SKM-1 (cell line): ENCODE measurements around the gene BATF2.
A peak's percentile ranks its signal among the peaks of the same experiment; 100 is the strongest.
"Not testable (repeated sequence)": the region's sequence is repeated elsewhere in the genome, so short reads cannot be mapped to it uniquely, and the experiment has no call there.

ENCODE experiments used
- DNase-seq: peaks from one replicate; lab custom pipeline; 2025; ENCODE audit not compliant: unreplicated experiment; lab: John Stamatoyannopoulos, UW

BATF2 gene

DNA sequence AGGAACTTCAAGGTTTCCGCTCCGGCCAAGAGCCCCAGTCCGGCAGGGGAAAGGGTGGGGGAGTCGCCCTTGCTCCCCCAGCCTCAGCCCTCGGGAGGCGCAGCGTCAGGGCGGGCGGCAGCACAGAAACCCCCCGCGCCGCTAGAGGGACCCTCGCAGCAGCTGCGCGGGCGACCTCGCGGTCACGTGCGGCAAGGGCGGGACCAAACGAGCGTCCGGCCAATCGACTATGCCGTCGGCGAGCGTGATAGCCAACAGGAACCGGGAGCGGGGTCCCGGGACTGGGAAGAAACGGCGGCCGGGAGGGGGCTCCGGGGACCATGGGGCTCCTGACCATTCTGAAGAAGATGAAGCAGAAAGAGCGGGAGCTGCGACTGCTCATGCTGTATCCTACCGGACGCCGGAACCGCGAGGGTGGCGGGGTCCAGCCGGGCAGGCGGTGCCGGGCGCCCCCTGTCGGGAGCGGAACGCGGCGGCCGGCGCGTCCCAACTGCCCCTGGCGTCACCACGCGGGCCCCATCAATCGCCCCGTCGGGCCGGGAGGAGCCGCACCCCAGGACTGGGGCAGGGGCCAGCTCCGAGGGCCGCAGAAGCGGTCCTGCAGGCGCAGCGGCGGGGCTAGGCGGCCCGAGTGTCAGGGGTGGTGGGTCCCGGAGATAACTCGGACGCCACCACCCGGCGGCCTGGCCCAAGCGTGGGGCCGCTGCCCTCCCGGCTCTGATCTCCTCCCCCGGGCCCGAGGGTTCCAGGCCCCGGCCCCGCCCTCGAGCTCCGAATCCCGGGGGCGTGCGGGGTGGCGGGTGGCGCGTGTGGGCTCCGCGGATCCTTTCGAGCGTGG lies 17.3 kb upstream of the BATF2 start, which contains the start of gene ARL2:
TSS of gene ARL2 (plus strand) at position 273 of the 838 bp plus-strand sequence. CDS start at position 321, 48 bp downstream.
- DNase-seq = peak; percentile 46

- DNase-seq = peak; percentile 92
Observed at GRCh38 chr11:65013130-65013887, 16.5 kb upstream of the BATF2 start.

DNA sequence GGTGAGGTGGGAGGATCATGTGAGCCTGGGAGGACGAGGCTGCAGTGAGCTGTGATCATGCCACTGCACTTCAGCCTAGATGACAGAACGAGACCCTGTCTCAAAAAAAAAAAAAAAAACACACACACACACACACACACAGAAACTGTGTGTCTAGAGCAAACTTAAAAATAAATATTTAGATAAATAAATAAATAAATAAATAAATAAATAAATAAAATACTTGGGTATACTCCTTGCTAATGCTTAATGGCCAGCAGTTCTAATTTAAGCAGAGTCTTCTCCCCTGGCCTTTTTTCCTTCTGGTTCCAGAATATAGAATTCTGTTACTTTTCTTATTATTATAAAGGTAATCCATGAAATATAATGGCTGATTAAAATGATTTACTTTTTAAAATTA lies 12.1 kb upstream of the BATF2 start:
- no peak for DNase-seq

DNA sequence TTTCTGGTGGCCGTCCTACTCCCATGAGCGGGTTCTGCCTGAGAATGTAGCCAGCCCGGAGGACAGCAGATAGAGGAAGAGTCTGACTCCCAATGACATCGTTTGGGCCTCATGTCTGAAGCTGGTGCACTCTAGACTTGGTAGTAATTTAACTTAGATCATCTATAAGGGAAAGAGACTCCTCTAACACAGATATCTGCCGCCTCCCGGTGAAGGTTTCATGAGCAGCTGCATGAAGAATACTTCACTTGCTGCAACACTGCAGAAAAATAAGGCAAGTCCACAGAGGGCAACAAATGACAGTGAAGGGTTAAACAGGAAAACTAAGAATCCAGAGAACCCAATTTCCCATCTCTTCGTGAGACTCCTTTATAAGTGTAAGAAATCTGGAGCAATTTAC lies 11.2 kb upstream of the BATF2 start:
- DNase-seq = no peak

DNA sequence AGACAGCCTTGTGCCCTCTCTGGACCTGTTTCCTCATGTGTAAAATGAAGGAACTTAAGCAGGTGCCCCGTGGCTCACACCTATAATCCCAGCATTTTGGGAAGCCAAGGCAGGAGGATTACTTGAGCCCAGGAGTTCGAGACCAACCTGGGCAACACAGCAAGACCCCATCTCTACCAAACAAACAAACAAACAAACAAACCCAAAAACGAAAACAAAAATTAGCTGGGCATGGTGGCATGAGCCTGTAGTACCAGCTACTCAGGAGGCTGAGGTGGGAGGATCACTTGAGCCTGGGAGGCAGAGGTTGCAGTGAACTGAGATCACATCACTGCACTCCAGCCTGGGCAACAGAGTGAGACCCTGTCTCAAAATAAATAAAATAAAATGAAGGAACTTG lies 7.2 kb upstream of the BATF2 start:
- not testable (repeated sequence) for DNase-seq

GRCh38 chr11:65003282-65003681 lies 6.5 kb upstream of the BATF2 start:
- no peak for DNase-seq

- no peak for DNase-seq
Observed at GRCh38 chr11:65002706-65003105, 5.9 kb upstream of the BATF2 start.

- DNase-seq = no peak
Observed at GRCh38 chr11:64999478-64999877, 2.7 kb upstream of the BATF2 start.

- no peak for DNase-seq
Observed at GRCh38 chr11:64998690-64999431, 2.1 kb upstream of the BATF2 start.

GRCh38 chr11:64998141-64998540 lies 1.4 kb upstream of the BATF2 start:
- DNase-seq = no peak

- no peak for DNase-seq
Observed at GRCh38 chr11:64996327-64996709, 453 bp downstream of the BATF2 start.

- no peak for DNase-seq
Observed at GRCh38 chr11:64994318-64994717, 2.5 kb downstream of the BATF2 start.

DNA sequence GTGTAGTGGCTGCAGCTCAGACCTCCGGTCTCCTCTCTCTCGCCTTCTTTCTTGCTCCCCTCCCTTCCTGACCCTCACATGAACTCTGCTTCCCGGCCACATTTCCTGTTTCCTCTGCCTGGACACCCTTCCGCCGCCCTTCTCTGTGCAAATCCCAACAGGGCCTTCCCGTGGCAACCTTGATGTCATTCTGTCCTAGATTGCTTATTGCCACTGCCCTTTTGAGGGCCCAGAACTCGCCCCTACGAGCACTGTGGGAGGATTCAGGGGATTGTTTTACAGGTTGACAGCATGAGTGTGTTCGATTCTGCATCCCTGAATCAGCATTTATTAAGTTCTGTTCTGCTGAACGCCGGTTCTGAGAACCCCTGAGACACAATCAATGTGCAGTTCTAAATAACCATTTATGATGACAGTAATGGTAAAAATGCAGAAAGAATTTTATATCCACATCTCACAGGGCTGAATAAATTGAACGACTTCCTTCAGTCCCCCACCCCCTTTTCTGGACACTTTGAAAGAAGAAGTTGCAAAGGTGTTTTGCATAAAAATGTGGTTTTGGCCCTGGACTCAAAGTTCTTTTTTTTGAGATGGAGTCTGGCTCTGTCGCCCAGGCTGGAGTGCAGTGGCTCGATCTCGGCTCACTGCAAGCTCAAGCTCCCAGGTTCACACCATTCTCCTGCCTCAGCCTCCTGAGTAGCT lies 6.4 kb downstream of the BATF2 start:
- DNase-seq = peak; percentile 52

DNA sequence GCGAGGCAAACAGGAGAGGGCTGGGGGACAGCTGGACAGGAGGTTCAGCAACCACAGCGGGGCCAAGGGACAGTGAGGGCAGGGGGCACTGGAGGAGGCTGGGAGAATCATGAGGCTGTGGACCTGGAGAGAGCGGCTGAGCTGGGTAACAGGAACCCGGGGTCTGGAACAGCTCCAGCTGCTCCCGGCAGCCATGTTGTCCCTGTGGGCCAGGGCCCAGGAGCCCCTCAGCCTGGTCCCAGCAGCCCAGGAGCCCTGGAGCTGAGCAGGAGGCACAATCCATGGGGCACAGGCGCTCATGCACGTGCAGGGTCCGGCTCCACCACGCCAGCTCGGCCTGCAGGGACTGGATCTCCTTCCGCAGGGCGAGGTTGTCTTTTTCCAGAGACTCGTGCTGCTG lies 7.4 kb downstream of the BATF2 start:
- no peak for DNase-seq

DNA sequence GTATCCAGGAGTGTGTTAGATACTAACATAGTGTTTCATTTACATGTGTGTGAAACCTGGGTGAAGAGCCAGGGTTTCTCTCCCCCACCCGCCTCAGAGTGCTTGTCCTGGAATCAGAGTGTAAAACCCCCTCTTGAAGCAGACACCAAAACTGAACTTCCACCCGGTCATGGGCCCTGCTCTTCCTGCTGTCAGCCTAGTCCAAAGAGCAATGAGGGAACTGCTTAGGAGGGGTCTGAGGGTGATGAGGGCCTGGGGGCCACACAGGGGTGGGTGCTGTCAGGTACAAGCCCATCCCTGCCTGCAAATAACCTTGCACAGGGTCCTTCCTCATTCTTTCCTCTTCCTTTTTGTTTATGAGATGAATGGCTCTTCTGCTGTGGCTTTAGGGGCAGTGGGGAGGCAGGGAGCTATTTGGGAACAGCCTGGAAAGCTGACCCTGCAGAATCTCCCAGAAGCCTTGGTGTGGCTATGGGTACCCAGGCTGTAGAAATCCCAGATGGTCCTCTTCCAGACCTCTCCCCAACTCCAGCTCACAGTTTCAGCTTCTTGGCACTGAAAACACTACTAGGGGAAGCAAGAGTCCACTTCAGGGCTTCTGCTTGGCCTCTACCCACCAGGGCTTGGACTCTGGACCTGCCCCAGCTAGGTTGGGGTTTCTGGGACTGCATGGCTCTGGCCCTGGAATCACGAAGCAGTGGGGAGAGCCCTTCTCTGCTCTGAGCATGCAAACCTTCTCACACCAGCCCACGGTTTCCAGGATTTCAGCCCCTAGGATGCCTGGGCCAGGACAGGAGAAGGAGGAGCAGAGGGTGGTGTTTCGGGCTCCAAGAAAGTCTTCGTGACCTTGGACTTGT lies 8.5 kb downstream of the BATF2 start:
- DNase-seq = no peak

DNA sequence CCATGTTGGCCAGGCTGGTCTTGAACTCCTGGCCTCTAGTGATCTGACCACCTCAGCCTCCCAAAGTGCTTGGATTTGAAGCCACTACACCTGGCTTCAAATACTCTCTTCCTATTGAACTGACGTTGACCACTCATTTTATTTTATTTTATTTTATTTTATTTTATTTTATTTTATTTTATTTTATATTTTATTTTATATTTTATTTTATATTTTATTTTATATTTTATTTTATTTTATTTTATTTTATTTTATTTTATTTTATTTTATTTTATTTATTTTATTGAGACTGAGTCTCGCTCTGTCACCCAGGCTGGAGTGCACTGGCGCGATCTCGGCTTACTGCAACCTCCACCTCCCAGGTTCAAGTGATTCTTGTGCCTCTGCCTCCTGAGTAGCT lies 13.4 kb downstream of the BATF2 start:
- DNase-seq = not testable (repeated sequence)

DNA sequence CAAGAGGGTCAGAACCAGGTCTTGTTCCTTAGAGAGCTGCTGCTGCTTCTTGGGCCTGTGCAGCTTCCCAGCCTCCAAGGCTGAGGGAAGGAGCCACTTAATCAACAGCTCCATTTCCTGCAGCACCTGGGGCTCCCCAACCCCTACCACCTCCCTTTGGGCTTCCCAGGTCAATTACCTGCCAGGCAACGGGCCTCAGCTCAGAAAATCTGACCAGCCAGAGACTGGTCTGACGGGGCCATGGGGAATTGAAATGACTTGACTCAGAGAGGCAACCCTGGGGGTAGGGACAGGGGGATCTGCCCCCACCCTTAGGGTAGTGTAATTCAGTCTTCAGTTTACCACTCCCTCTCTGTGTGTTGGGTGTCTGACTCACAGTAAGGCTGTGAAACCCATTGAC lies 20.1 kb downstream of the BATF2 start:
- no peak for DNase-seq

- DNase-seq = no peak
Observed at GRCh38 chr11:64974124-64974523, 22.6 kb downstream of the BATF2 start.

DNA sequence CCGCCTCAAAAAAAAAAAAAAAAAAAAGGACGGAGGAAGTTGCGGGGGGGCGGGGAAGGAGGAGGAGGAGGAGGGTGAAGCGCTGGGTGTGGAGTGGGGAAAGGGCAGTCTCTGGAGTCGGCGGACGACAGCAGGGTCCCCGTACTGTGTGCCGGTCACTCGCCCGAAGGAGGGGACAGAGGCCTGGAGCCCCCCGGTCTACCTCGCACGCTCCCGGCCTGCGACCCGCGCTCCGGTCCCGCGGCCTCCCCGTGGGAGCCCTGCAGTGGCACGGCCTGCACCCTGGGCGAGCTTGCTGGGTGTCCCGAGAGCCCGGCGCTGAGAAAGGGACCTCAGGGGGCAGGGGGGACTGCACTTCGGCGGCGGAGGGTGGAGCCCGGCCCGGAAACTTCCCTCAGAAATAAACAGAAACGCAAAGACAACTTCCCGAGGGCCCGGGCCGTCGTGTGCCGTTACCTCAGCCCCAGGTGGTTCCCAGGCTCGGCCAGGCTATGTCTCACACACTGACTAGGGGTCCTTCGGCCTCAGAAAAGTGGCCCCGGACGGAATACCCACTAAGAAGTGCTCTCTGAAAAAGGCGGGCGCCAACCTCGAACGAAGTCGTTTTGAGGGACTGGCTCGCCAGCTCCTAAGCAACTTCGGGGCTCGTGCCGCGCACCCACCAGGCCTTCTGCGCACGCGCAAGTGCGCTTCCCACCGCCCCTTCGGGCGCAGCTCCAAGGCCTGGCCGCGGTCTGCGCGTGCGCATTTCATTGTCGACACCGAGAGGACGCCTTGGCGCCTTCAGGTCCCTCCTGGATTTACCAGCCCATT lies 25.1 kb downstream of the BATF2 start, which contains the start of gene MAJIN:
TSS of gene MAJIN (minus strand) at position 688 of the 813 bp plus-strand sequence. CDS start 12,703 bp downstream, outside the sequence.
- DNase-seq = no peak
